GM21390 (cell line): ENCODE results near the gene RBM6.
A peak's percentile ranks its signal among the peaks of the same experiment; 100 is the strongest.
"Not testable (repeated sequence)": the region's sequence is repeated elsewhere in the genome, so short reads cannot be mapped to it uniquely, and the experiment has no call there.

Experiments used
- ATAC-seq: cut with Tn5 transposase; IDR thresholded peaks from one replicate; pipeline ENCODE4 v1.9.1; 2021; ENCODE audit not compliant: unreplicated experiment

Gene RBM6, protein sequence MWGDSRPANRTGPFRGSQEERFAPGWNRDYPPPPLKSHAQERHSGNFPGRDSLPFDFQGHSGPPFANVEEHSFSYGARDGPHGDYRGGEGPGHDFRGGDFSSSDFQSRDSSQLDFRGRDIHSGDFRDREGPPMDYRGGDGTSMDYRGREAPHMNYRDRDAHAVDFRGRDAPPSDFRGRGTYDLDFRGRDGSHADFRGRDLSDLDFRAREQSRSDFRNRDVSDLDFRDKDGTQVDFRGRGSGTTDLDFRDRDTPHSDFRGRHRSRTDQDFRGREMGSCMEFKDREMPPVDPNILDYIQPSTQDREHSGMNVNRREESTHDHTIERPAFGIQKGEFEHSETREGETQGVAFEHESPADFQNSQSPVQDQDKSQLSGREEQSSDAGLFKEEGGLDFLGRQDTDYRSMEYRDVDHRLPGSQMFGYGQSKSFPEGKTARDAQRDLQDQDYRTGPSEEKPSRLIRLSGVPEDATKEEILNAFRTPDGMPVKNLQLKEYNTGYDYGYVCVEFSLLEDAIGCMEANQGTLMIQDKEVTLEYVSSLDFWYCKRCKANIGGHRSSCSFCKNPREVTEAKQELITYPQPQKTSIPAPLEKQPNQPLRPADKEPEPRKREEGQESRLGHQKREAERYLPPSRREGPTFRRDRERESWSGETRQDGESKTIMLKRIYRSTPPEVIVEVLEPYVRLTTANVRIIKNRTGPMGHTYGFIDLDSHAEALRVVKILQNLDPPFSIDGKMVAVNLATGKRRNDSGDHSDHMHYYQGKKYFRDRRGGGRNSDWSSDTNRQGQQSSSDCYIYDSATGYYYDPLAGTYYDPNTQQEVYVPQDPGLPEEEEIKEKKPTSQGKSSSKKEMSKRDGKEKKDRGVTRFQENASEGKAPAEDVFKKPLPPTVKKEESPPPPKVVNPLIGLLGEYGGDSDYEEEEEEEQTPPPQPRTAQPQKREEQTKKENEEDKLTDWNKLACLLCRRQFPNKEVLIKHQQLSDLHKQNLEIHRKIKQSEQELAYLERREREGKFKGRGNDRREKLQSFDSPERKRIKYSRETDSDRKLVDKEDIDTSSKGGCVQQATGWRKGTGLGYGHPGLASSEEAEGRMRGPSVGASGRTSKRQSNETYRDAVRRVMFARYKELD

DNA sequence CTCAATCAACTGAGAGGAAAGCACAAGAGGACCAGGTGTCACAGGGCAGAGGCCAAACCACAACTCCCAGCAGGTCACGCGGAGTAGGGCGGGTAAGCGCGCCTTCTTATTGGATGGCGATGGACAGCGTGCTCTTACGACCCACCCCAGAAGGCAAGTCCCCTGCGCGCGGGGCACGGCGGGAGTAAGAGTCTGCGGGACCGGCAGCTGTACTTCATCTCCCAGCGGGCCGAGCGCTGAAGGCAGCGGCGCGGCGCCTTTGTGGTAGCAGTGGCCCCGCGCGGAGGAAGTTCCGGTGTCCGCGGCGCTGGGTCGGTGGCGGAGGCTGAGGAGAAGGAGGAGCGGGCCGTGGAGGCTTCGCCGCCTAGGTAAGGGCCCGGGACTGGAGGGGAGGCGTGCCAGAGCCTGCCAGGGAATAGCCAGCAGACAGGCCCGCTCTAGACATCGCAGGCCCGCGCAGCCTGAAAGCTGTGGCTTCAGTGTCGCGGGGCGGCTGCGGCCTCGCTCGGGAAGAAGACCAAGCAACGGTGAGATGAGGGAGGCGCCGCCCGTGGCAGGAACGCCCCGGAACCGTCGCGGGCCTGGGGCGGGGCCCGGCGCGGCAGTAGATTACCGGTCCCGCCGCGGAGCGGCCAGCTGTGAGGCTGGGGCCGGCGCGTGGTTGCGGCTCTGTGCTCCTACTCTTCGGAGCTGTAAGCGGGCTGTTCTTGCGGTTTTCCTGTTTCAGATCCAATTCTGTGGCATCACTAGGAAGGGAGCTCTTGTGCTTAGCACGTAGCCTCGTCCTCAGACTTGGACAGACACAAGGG lies at the start of gene RBM6:
Gene RBM6 (plus strand): TSS at position 293 of the 809 bp plus-strand sequence. CDS start 22,492 bp downstream, outside the sequence.
- ATAC-seq: peak; percentile 90

GRCh38 chr3:49895791-49896190 lies 44.2 kb upstream of the RBM6 start:
- ATAC-seq: no peak

DNA sequence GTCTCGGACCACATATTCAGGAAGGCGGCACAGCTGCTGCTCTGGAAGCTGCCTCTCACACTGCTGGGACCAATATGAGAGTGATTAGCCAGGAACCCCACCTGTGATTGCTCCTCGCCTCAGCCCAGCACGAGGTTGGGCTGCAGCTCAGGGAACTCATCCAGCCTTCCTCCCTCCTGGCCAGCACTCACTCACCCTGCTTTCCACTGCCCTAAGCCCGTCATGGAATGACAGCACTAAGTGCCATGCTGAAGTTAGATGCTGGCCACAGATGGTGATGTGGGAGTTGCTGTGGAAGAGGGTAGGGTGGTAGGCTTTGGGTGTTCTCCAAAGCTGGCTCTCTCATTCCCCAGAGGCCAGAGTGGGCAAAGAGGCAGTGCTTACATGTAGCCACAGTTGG lies 43.6 kb upstream of the RBM6 start:
- ATAC-seq: no peak

DNA sequence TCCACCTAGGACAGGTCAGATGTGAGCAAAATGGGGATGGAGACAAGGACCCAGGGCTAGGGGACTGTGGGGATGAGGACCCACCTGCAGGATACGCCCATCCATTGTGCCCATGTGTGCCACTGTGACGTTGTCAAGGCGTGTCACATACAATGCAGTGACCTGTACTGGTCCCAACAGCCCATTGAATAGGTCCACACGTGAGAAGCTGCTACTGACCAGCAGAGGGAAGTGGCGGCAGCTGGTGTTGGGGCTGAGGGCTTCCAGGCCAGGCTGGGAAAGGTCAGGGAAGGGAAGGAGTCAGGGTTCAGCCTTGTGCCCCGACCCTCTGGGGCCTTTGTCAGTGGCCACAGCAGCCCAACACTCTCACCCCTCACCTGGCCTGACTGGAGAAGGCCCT lies 41.0 kb upstream of the RBM6 start:
- no peak for ATAC-seq

DNA sequence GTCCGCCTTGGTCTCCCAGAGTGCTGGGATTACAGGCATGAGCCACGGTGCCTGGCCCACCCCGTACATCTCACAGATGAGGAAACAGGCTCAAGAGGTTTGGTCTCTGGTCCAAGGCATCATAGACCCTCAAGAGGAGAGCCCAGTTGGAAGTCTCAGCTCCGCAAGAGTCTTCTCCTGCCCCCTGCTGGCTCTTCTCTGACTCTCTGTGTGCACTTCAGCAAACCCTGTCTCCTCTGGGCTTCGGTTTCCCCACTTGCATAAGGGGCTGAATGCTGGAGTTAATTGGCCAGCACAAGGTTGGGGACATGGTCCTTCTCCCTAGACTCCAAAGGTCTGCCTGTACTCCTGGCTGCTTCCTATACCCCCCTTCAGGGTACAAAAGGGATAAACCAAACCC lies 40.1 kb upstream of the RBM6 start:
- ATAC-seq: no peak

GRCh38 chr3:49900491-49901153 lies 39.3 kb upstream of the RBM6 start:
- ATAC-seq: no peak

DNA sequence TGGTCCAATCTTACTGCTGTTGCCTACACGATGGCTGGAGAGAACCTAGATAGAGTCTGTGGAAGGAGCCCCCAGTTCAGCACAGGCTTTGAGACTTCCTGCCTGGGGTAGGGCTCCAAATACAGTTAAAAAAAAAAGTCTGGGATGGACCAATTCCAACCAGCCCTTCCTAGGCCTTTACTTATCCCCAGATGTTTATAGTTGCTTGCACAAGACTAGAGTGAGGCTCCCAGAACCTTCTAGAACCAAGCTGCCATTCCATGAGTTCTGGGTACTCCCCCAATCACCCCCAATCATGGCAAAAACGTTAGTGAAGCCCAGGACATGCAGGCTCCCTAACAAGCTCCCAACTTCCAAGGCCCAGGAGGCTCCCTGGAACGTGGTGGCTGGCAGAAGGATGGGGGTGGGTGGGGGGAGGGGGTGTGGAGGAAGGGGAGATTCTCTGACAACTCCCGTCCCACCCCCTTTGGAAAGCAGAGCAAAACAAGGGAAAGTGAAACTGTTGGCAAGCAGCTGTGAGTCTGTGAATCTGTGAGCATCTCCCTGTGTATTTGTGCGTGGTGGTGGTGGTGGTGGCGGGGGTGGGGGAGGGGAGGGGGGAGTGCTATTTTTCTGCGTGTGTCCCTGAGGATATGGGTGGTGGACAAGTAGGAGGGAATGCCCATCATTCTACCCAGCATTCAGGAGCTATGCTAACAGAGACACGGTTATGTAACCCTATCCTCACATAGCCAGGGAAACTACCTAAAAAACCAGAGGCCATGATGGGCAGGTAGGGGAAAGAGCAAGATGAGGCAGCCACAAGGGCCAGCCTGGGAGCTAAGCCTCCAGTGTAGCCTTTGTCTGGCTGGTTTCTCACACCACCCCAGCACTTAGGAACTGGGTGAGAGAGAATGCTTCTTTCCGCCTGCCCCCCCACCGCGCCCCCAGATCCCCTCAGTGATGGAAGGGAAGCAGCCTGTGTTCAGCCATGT lies 38.3 kb upstream of the RBM6 start:
- no peak for ATAC-seq

DNA sequence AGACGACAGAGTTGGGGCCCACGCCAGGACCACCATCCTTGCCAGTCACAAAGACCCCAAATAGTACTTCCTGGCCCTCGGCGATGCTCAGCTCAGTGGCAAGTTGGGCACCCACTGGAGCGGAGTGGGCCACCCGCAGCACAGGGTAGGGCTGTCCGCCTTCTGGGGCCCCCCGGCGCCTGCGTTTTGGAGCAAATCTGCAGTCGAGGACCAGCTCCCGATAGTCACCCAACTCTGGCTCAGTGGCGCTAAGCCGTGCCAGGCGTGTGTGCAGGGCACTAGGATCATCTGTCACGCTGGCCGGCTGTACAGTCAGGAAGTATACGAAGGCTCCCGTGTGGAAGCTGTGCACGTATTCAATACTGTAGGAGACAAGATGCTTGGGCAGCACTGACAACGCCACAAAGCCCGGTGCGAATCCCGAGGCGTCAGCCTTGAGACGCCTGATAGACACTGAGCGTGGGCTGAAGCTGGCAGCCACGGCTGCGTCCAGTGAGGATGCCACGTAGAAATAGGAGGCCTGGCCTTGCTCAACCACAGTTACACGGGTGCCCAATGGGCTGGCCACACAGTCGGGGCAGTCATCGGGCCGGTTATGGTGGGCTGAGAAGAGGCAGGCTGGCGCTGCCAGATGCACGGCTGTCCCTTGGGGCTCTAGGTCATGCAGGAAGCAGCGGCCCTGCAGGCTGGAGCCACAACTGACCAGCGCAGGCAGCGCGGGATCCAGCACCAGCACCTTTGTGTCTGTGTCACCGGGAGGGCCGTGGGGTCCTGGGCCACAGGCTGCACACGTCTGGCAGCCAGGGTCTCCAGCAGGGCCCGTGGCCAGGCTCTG lies 37.2 kb upstream of the RBM6 start:
- ATAC-seq: no peak

- ATAC-seq: peak; percentile 72
These were observed 36.2 kb upstream of the RBM6 start, which contains the start of gene MST1R for GRCh38 chr3:49903451-49904424. Gene MST1R, minus strand, starts transcription at chr3:49903873. Its CDS starts 264 bp downstream, at chr3:49903609.

DNA sequence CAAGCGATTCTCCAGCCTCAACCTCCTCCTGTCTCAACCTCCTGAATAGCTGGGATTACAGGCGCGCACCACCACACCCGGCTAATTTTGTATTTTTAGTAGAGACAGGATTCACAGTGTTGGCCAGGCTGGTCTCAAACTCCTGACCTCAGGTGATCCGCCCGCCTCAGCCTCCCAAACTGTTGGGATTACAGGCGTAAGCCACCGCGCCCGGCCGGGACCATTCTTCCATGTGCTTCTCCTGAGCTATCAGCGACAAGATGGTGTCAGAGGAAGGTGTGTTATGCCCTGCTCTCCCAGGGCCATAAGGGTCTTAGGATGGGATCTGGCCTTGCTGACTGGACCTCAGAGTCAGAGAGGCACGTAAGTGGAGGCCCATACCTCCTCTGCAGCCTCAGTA lies 35.5 kb upstream of the RBM6 start:
- not testable (repeated sequence) for ATAC-seq

- no peak for ATAC-seq
These were observed 33.7 kb upstream of the RBM6 start for GRCh38 chr3:49906073-49906743.

GRCh38 chr3:49908373-49909199 lies 31.4 kb upstream of the RBM6 start:
- no peak for ATAC-seq

GRCh38 chr3:49910409-49911123 lies 29.4 kb upstream of the RBM6 start:
- no peak for ATAC-seq

- no peak for ATAC-seq
These were observed 28.9 kb upstream of the RBM6 start for GRCh38 chr3:49911124-49911420.

DNA sequence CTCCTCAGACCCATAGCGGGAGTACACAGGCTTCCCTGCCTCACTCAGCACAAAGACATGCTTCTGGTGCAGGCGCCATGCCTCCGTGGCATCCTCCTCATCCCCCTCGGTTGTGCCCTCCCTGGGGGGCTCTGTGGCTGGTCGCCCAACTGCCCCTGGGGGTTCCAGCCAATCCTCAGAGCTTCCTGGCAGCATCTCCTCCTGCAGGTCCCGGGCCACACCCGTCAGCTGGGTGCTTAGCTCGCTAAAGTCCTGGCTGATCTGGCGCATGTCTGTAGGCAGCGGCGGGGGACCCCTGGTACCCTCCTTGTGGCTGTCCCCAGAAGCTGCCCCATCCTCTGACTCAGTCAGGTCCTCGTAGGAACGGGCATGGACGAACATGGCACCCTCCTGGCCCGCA lies 28.3 kb upstream of the RBM6 start:
- no peak for ATAC-seq
